IMR-90 (cell line): ENCODE measurements around the gene CSNK1D.

Experiments used
- POLR2A ChIP-seq: IDR thresholded peaks from 2 replicates; pipeline ENCODE4 v1.6.1; 2012; ENCODE audit warnings: mild to moderate bottlenecking, low read depth, low read length
- TF ChIP-seq, protein P1 (sequence below): conservative IDR thresholded peaks from 2 replicates; pipeline ENCODE4 v1.5.1; 2012; ENCODE audit warnings: mild to moderate bottlenecking, low read depth, low read length, improper control_type of control experiment

- TF ChIP-seq POLR2A = no peak
- TF ChIP-seq, protein P1, sequence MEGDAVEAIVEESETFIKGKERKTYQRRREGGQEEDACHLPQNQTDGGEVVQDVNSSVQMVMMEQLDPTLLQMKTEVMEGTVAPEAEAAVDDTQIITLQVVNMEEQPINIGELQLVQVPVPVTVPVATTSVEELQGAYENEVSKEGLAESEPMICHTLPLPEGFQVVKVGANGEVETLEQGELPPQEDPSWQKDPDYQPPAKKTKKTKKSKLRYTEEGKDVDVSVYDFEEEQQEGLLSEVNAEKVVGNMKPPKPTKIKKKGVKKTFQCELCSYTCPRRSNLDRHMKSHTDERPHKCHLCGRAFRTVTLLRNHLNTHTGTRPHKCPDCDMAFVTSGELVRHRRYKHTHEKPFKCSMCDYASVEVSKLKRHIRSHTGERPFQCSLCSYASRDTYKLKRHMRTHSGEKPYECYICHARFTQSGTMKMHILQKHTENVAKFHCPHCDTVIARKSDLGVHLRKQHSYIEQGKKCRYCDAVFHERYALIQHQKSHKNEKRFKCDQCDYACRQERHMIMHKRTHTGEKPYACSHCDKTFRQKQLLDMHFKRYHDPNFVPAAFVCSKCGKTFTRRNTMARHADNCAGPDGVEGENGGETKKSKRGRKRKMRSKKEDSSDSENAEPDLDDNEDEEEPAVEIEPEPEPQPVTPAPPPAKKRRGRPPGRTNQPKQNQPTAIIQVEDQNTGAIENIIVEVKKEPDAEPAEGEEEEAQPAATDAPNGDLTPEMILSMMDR = no peak
Observed at GRCh38 chr17:82253179-82253544, 20.3 kb downstream of the CSNK1D start.
